ENCODE data around the gene AOC2.

DNA sequence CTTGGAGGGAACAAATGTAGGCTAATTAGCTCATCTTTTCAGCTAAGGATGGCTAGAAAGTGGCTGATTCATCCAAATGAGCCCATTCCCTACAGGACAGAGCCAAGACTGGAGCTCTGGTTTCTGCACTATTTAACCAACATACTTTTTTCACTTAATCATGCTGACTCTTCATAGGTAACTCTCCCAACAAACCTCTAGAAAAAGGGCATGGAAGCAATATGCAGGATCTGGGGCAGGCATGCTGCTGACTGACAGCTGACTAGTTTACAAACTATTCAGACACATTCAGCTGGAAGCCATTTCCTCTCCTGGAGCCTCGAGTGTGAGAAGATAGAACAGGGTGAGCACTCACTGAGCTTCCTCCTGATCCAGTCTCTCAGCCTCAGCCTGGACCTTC is 26.5 kb upstream of the AOC2 start:
- TF ChIP-seq CTCF (IDR thresholded peaks at IDR 0.05; ENCODE audit: insufficient read depth, low read length) (no peak), POLR2AphosphoS5 (IDR thresholded peaks at IDR 0.05; ENCODE audit: low read depth) (no peak), SPI1 (IDR thresholded peaks at IDR 0.05; ENCODE audit: borderline replicate concordance, low read depth) (no peak), REST (IDR thresholded peaks at IDR 0.05; ENCODE audit: insufficient replicate concordance, low read depth) (no peak)

Measured in HL-60 (cell line).